K562 (cell line): ENCODE results near the gene RBBP4. TPM values are rescaled to one million over a fixed set of nuclear protein-coding genes. Genes with fewer than 3 reads are reported as not detected.

ENCODE experiments used
- ATAC-seq: fragments of 200-7000 bp; cut with Tn5 transposase; 3 replicates; pipeline ENCODE4 v1.9.1; 2020; ENCODE audit warnings: moderate library complexity
- BruUV-seq: library from RNA; stranded (reverse); fragments of 400-500 nt; replicated peaks from 2 replicates; lab custom pipeline; 2021; lab: Mats Ljungman, UMichigan
- CTCF ChIA-PET: fragments of 300-600 bp; formaldehyde crosslinking; extraction: SDS; loops from one replicate; lab custom pipeline; 2021; ENCODE audit warnings: low intra/inter-chr PET ratio; lab: Yijun Ruan, JAX
- POLR2A ChIA-PET: fragments of 300-600, 350-650 bp; sonication (Branson Sonifier 250); formaldehyde crosslinking; extraction: SDS; loops from one replicate; lab custom pipeline; 2021; ENCODE audit warnings: antibody characterized with exemption, inconsistent platforms; lab: Yijun Ruan, JAX
- DNase-seq, 4 experiments: peaks; one replicate each; pipeline versions ENCODE4 v3.0.0 to v3.0.0-alpha.2; 2011 to 2018; ENCODE audit warnings: low spot score in 3 of 4, mixed read lengths in 3 of 4; ENCODE audit errors: extremely low read depth in 1 of 4
- FAIRE-seq: peaks from 2 replicates; lab custom pipeline; 2011; peaks lifted over from hg19 to GRCh38; lab: Jason Lieb, UNC
- H2AFZ ChIP-seq: 2 replicates; pipeline ENCODE4 v1.6.0; 2011; ENCODE audit warnings: low read depth, low read length, control low read depth, inconsistent platforms
- H3K27ac ChIP-seq: fragments of 200-600 bp; 3 replicates; pipeline ENCODE4 v1.8.0; 2011; ENCODE audit warnings: low read depth, mild to moderate bottlenecking, control low read depth, inconsistent platforms, low read length, moderate library complexity, mixed read lengths; ENCODE audit errors: extremely low read depth
- H3K27me3 ChIP-seq, 2 experiments: fragments of 300-600 bp in 1 of 2; 2 replicates in 1 of 2; 3 replicates in 1 of 2; pipeline versions ENCODE4 v1.6.0 to v1.8.0; 2011; ENCODE audit warnings: inconsistent platforms in 2 of 2, low read length in 2 of 2, mild to moderate bottlenecking in 1 of 2, mixed read lengths in 1 of 2, moderate library complexity in 1 of 2; ENCODE audit not compliant: control insufficient read depth in 2 of 2, insufficient read depth in 2 of 2
- H3K36me3 ChIP-seq: fragments of 300-600 bp; 3 replicates; pipeline ENCODE4 v1.8.0; 2011; ENCODE audit warnings: mild to moderate bottlenecking, low read length, inconsistent platforms; ENCODE audit not compliant: control insufficient read depth, insufficient read depth
- H3K4me1 ChIP-seq, 2 experiments: fragments of 200-600 bp in 1 of 2; replicated peaks in 1 of 2; 2 replicates in 1 of 2; 3 replicates in 1 of 2; pipeline versions ENCODE4 v1.5.1 to v1.8.0; 2011; ENCODE audit warnings: inconsistent platforms in 2 of 2, low read length in 2 of 2, mild to moderate bottlenecking in 1 of 2, mixed read lengths in 1 of 2, moderate library complexity in 1 of 2; ENCODE audit not compliant: control insufficient read depth in 2 of 2, insufficient read depth in 2 of 2
- H3K4me2 ChIP-seq: 2 replicates; pipeline ENCODE4 v1.6.1; 2011; ENCODE audit warnings: low read length, control low read depth, inconsistent platforms, mixed read lengths; ENCODE audit not compliant: insufficient read depth
- H3K4me3 ChIP-seq: fragments of 200-600 bp; sonication (generic), shearing (Covaris generic); 2 replicates; pipeline ENCODE4 v1.5.1; 2016; ENCODE audit warnings: control low read depth, inconsistent platforms
- H3K79me2 ChIP-seq: fragments of 200-600 bp; 3 replicates; pipeline ENCODE4 v1.8.0; 2011; ENCODE audit warnings: low read length, inconsistent platforms; ENCODE audit not compliant: control insufficient read depth, insufficient read depth
- H3K9ac ChIP-seq, 2 experiments: 2 replicates each; pipeline versions ENCODE4 v1.6.0 to v1.6.1; 2011; ENCODE audit warnings: low read depth in 2 of 2, low read length in 2 of 2, control low read depth in 1 of 2, inconsistent platforms in 1 of 2, mild to moderate bottlenecking in 1 of 2, mixed read lengths in 1 of 2; ENCODE audit not compliant: insufficient read depth in 1 of 2
- H3K9me1 ChIP-seq: one replicate; pipeline ENCODE4 v1.6.0; 2011; ENCODE audit warnings: inconsistent platforms, mild to moderate bottlenecking, low read length, moderate library complexity; ENCODE audit not compliant: control insufficient read depth, insufficient read depth
- H3K9me3 ChIP-seq: replicated peaks from 2 replicates; pipeline ENCODE4 v1.5.1; 2011; ENCODE audit warnings: low read depth, low read length, inconsistent platforms; ENCODE audit not compliant: control insufficient read depth, insufficient read depth
- H4K20me1 ChIP-seq: replicated peaks from 2 replicates; pipeline ENCODE4 v1.6.1; 2011; ENCODE audit warnings: low read length, inconsistent platforms, mixed read lengths; ENCODE audit not compliant: control insufficient read depth, insufficient read depth
- CREM ChIP-seq: IDR thresholded peaks from 2 replicates; pipeline ENCODE4 v1.6.1; 2014; ENCODE audit warnings: antibody characterized with exemption, low read depth
- MTF1 ChIP-seq: fragments of 250-450 bp; sonication (Bioruptor Pico); IDR thresholded peaks from 2 replicates; pipeline ENCODE4 v1.9.0; 2021; ENCODE audit warnings: moderate library complexity, mild to moderate bottlenecking, inconsistent platforms, borderline replicate concordance
- NELFE ChIP-seq: IDR thresholded peaks from 2 replicates; pipeline ENCODE4 v1.6.1; 2011; ENCODE audit warnings: mild to moderate bottlenecking; ENCODE audit not compliant: insufficient read depth, insufficient read length
- RB1 ChIP-seq: fragments of 450-650 bp; IDR thresholded peaks from 2 replicates; pipeline ENCODE4 v1.6.1; 2017; ENCODE audit warnings: low read depth, mild to moderate bottlenecking
- RBM25 ChIP-seq: fragments of 200-400 bp; formaldehyde crosslinking; IDR thresholded peaks from 2 replicates; pipeline ENCODE4 v1.6.1; 2018; ENCODE audit warnings: low read length, low read depth, moderate library complexity; ENCODE audit not compliant: severe bottlenecking
- SIRT6 ChIP-seq: IDR thresholded peaks from one replicate; pipeline ENCODE4 v1.6.1; 2012; ENCODE audit warnings: low read depth, mild to moderate bottlenecking, control low read depth, inconsistent platforms, low read length, moderate library complexity
- SRSF9 ChIP-seq: fragments of 200-400 bp; formaldehyde crosslinking; IDR thresholded peaks from 2 replicates; pipeline ENCODE4 v1.6.1; 2017; ENCODE audit warnings: low read depth, low read length, borderline replicate concordance
- WHSC1 ChIP-seq: IDR thresholded peaks from one replicate; pipeline ENCODE4 v1.6.1; 2012; ENCODE audit warnings: low read length, control low read depth, inconsistent platforms
- ZNF324 ChIP-seq: fragments of 250-450 bp; sonication (Bioruptor Pico); IDR thresholded peaks from 2 replicates; pipeline ENCODE4 v1.4.0; 2020; ENCODE audit warnings: mild to moderate bottlenecking
- WGBS: fragments of 100-300 bp; shearing (Covaris generic); methylation state at CpG from one replicate; pipeline ENCODE4 v1.1.6; 2016; ENCODE audit warnings: low coverage, mixed read lengths; ENCODE audit not compliant: insufficient coverage; ENCODE audit errors: missing lambda C conversion rate; 5-methylcytosine and 5-hydroxymethylcytosine counted together
- in situ Hi-C: fragments of 300-500 bp; cut with MboI; formaldehyde crosslinking; loops from 4 replicates; pipeline ENCODE4 v1.15.0; 2018; ENCODE audit warnings: inconsistent platforms, mixed read lengths
- intact Hi-C: fragments of 100-400 bp; cut with micrococcal nuclease; formaldehyde crosslinking; loops from 2 replicates; pipeline ENCODE4 v1.14.2; 2022
- polyA plus RNA-seq, 8 experiments: library from polyadenylated mRNA; depleted of rRNA in 4 of 8; stranded (reverse) in 5 of 8; unstranded in 3 of 8; fragments of >200 nt; fragmentation: Nextera tagmentation in 2 of 8; fragmentation: Illumina TruSeq in 1 of 8; extraction: Ambion mirVana in 2 of 8; extraction: Trizol in 1 of 8; gene quantifications; 2 replicates each; pipeline versions ENCODE4 v1.2.1 to v1.2.3, GENCODE V29; 2011 to 2014; ENCODE audit warnings: inconsistent platforms in 1 of 8, missing spikeins in 1 of 8
- total RNA-seq, 7 experiments: library from RNA; depleted of rRNA in 6 of 7; stranded (reverse); fragments of >200 nt in 6 of 7; fragmentation: Illumina TruSeq in 2 of 7; extraction: Trizol in 2 of 7; gene quantifications; 2 replicates each; pipeline versions ENCODE4 v1.2.1 to v1.2.3, GENCODE V29; 2011 to 2021; ENCODE audit warnings: low replicate concordance in 1 of 7
- TF ChIP-seq, protein P1 (sequence below): fragments of 450-650 bp; IDR thresholded peaks from 2 replicates; pipeline ENCODE4 v1.6.1; 2018; ENCODE audit not compliant: partially characterized antibody
- TF ChIP-seq, protein P2 (sequence below): fragments of 250-450 bp; sonication (Bioruptor Pico); IDR thresholded peaks from 2 replicates; pipeline ENCODE4 v1.4.0; 2020
- TF ChIP-seq, protein P3 (sequence below): sonication (generic); formaldehyde crosslinking; IDR thresholded peaks from 2 replicates; pipeline ENCODE4 v1.8.0; 2022; ENCODE audit warnings: mild to moderate bottlenecking, missing genetic modification reagents

The RBBP4 gene
- total and polyA plus RNA-seq, 9 of the 15 experiments (the other 6 are each of a cell fraction or from before 2014, with no cell fraction given): 185 to 409 (median 259) TPM

DNA sequence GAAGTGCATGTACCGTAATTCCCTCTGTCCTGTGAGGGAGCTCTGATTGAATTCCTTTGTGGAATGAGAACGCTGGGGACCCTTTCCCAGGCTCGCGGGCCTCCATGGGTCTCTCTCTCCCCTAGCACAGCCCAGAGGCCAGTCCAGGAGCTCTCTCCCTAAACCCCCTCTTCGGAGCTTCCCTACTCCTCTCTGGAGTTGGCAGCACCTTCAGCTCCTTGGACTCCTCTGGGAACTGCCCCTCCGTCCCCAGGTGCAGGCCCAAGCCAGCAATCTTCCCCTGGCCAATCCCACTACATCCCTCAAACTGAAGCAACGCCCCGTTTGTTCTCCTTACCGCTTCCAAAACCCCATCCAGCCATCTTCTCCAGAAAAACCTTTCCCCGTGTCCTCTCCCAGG lies 62.1 kb downstream of the RBBP4 start (continued):
- TF ChIP-seq, protein P1, sequence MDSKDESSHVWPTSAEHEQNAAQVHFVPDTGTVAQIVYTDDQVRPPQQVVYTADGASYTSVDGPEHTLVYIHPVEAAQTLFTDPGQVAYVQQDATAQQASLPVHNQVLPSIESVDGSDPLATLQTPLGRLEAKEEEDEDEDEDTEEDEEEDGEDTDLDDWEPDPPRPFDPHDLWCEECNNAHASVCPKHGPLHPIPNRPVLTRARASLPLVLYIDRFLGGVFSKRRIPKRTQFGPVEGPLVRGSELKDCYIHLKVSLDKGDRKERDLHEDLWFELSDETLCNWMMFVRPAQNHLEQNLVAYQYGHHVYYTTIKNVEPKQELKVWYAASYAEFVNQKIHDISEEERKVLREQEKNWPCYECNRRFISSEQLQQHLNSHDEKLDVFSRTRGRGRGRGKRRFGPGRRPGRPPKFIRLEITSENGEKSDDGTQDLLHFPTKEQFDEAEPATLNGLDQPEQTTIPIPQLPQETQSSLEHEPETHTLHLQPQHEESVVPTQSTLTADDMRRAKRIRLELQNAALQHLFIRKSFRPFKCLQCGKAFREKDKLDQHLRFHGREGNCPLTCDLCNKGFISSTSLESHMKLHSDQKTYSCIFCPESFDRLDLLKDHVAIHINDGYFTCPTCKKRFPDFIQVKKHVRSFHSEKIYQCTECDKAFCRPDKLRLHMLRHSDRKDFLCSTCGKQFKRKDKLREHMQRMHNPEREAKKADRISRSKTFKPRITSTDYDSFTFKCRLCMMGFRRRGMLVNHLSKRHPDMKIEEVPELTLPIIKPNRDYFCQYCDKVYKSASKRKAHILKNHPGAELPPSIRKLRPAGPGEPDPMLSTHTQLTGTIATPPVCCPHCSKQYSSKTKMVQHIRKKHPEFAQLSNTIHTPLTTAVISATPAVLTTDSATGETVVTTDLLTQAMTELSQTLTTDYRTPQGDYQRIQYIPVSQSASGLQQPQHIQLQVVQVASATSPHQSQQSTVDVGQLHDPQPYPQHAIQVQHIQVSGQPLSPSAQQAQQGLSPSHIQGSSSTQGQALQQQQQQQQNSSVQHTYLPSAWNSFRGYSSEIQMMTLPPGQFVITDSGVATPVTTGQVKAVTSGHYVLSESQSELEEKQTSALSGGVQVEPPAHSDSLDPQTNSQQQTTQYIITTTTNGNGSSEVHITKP: no peak
- TF ChIP-seq RB1 (no peak), SIRT6 (no peak)

DNA sequence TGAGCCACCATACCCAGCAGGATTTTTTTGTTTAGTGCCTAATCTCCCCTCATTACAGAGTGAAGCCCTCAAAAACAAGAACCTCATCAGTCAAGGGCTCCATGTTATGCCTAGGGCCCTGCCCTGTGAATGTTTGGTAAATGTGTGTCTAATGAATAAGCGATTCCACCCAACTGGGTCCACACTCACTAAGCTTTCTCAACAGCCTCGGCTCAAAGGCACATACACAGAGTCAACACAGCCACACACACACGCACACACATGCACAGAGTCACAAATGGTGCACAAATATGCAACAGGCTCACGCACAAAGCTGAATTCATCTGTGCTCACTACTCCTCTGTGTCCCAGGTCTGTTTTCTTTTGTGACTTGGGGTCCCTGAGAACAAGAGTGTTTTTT lies 63.3 kb downstream of the RBBP4 start:
- Histone ChIP-seq H3K27ac (no peak overlapping the region), H3K36me3 (no peaks in the 10 kb centered on the region), H2AFZ (no peak overlapping the region), H3K4me3 (no peak overlapping the region), H3K4me2 (no peak overlapping the region), H3K9me3 (no peaks in the 10 kb centered on the region), H3K4me1 (peaks cover 19 to 43% of the 10 kb centered on the region in 2 experiments; a peak in 4 of 5 replicates), H3K9me1 (no peaks in the 10 kb centered on the region), H3K79me2 (no peaks in the 10 kb centered on the region), H3K27me3 (no peaks in the 10 kb centered on the region), H4K20me1 (no peaks in the 10 kb centered on the region), H3K9ac (no peak overlapping the region)
- intact Hi-C loops (loop anchor here (5.0 kb wide), 1 partner anchor 378 kb away; no protein-coding TSS in a partner anchor), in situ Hi-C loops (loop anchor here (10.0 kb wide), 1 partner anchor 51 kb away; no protein-coding TSS in a partner anchor)
- 62% methylated on average over 4 of the region's 4 CpGs for WGBS
- DNase-seq: no peak
- ChIA-PET POLR2A (interaction anchor here (0.6 to 8.8 kb wide), 3 partner anchors 15 to 487 kb away, joined by 3 to 116 read pairs (median 4); no protein-coding TSS in a partner anchor), CTCF (interaction anchor here (1.5 kb wide), 1 partner anchor 58 kb away, joined by 10 read pairs; no protein-coding TSS in a partner anchor)
- FAIRE-seq: no peak
- ATAC-seq: no peak
- BruUV-seq: no TSS peak
- TF ChIP-seq NELFE (no peak), CREM (no peak), MTF1 (CRISPR knock-in tag) (no peak), SRSF9 (no peak), WHSC1 (no peak), RBM25 (no peak), ZNF324 (CRISPR knock-in tag) (no peak)
- TF ChIP-seq, protein P2, sequence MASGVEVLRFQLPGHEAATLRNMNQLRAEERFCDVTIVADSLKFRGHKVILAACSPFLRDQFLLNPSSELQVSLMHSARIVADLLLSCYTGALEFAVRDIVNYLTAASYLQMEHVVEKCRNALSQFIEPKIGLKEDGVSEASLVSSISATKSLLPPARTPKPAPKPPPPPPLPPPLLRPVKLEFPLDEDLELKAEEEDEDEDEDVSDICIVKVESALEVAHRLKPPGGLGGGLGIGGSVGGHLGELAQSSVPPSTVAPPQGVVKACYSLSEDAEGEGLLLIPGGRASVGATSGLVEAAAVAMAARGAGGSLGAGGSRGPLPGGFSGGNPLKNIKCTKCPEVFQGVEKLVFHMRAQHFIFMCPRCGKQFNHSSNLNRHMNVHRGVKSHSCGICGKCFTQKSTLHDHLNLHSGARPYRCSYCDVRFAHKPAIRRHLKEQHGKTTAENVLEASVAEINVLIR (CRISPR knock-in tag): no peak
- TF ChIP-seq, protein P3, sequence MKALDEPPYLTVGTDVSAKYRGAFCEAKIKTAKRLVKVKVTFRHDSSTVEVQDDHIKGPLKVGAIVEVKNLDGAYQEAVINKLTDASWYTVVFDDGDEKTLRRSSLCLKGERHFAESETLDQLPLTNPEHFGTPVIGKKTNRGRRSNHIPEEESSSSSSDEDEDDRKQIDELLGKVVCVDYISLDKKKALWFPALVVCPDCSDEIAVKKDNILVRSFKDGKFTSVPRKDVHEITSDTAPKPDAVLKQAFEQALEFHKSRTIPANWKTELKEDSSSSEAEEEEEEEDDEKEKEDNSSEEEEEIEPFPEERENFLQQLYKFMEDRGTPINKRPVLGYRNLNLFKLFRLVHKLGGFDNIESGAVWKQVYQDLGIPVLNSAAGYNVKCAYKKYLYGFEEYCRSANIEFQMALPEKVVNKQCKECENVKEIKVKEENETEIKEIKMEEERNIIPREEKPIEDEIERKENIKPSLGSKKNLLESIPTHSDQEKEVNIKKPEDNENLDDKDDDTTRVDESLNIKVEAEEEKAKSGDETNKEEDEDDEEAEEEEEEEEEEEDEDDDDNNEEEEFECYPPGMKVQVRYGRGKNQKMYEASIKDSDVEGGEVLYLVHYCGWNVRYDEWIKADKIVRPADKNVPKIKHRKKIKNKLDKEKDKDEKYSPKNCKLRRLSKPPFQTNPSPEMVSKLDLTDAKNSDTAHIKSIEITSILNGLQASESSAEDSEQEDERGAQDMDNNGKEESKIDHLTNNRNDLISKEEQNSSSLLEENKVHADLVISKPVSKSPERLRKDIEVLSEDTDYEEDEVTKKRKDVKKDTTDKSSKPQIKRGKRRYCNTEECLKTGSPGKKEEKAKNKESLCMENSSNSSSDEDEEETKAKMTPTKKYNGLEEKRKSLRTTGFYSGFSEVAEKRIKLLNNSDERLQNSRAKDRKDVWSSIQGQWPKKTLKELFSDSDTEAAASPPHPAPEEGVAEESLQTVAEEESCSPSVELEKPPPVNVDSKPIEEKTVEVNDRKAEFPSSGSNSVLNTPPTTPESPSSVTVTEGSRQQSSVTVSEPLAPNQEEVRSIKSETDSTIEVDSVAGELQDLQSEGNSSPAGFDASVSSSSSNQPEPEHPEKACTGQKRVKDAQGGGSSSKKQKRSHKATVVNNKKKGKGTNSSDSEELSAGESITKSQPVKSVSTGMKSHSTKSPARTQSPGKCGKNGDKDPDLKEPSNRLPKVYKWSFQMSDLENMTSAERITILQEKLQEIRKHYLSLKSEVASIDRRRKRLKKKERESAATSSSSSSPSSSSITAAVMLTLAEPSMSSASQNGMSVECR (CRISPR knock-in tag): no peak
